ENCODE results near the gene MAPKAPK2.

- no peak for TF ChIP-seq POLR2A (IDR thresholded peaks at IDR 0.05)
- TF ChIP-seq, protein P1, sequence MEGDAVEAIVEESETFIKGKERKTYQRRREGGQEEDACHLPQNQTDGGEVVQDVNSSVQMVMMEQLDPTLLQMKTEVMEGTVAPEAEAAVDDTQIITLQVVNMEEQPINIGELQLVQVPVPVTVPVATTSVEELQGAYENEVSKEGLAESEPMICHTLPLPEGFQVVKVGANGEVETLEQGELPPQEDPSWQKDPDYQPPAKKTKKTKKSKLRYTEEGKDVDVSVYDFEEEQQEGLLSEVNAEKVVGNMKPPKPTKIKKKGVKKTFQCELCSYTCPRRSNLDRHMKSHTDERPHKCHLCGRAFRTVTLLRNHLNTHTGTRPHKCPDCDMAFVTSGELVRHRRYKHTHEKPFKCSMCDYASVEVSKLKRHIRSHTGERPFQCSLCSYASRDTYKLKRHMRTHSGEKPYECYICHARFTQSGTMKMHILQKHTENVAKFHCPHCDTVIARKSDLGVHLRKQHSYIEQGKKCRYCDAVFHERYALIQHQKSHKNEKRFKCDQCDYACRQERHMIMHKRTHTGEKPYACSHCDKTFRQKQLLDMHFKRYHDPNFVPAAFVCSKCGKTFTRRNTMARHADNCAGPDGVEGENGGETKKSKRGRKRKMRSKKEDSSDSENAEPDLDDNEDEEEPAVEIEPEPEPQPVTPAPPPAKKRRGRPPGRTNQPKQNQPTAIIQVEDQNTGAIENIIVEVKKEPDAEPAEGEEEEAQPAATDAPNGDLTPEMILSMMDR (IDR thresholded peaks at IDR 0.05), result no peak
Observed at GRCh38 chr1:206728697-206728987, 43.9 kb downstream of the MAPKAPK2 start.
